ENCODE measurements around the gene PSMD9. TPM values are rescaled to one million over a fixed set of nuclear protein-coding genes. Genes with fewer than 3 reads are reported as not detected.

The PSMD9 gene
- total and polyA plus RNA-seq, 7 donors, result 20.1 to 131 (median 34.0) TPM

DNA sequence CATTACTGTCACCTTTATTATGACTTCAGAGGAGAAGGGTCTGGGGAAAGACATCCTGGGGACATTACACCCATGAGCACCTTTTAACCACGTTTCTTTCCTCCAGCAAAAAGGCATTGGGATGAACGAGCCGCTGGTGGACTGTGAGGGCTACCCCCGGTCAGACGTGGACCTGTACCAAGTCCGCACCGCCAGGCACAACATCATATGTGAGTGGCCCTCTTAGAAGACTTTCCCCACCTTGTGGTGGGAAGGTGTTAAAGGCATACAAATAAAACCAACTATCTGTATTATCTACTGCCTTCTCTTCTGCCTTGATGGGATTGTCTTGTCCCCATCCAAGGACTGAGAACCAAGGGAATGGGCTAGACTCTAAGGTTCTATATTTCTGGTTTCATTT, 6.0 kb downstream of the PSMD9 start:
- 54 to 65% (median 55%) methylated on average over 7 of the region's 7 CpGs for WGBS, 3 donors
- Histone ChIP-seq H3K27ac (no peak overlapping the region), H3K36me3 (ENCODE audit: insufficient read depth in 1 of 2, low read depth in 1 of 2) (peaks cover 7 to 78% of the 10 kb centered on the region in 2 donors), H3K27me3 (ENCODE audit: insufficient read depth in 3 of 3, low read length in 2 of 3) (no peaks in the 10 kb centered on the region), H3K4me1 (peaks cover 25% of the 10 kb centered on the region), H3K4me3 (no peak overlapping the region), H3K9me3 (no peaks in the 10 kb centered on the region)
- peak in 2 of 4 donors; percentile 36 to 54 for ATAC-seq
- intact Hi-C loops (cut with DNase I), result no loop called here
- no peak for DNase-seq
- TF ChIP-seq, protein P1, sequence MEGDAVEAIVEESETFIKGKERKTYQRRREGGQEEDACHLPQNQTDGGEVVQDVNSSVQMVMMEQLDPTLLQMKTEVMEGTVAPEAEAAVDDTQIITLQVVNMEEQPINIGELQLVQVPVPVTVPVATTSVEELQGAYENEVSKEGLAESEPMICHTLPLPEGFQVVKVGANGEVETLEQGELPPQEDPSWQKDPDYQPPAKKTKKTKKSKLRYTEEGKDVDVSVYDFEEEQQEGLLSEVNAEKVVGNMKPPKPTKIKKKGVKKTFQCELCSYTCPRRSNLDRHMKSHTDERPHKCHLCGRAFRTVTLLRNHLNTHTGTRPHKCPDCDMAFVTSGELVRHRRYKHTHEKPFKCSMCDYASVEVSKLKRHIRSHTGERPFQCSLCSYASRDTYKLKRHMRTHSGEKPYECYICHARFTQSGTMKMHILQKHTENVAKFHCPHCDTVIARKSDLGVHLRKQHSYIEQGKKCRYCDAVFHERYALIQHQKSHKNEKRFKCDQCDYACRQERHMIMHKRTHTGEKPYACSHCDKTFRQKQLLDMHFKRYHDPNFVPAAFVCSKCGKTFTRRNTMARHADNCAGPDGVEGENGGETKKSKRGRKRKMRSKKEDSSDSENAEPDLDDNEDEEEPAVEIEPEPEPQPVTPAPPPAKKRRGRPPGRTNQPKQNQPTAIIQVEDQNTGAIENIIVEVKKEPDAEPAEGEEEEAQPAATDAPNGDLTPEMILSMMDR (IDR thresholded peaks at IDR 0.05), result peak; percentile 5

DNA sequence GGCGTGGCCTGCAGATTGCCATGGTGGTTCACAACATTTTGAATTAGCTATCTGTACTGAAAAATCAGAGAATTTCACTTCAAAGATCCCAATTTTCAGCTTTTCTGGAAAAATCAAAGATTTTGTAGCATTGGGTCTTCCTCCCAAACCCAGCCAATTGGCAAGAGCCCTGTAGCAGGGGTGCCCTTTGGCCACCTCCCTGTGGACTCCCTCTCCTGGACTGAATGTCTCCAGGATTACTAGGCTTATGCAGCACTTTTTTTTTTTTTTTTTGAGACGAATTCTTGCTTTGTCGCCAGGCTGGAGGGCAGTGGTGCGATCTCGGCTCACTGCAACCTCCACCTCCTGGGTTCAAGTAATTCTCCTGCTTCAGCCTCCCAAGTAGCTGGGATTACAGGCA, 9.7 kb downstream of the PSMD9 start:
- DNase-seq, result no peak
- peaks cover 13 to 90% of the 10 kb centered on the region in 2 donors for H3K36me3 ChIP-seq (ENCODE audit: insufficient read depth in 1 of 2, low read depth in 1 of 2)
- no peak overlapping the region for H3K4me3 ChIP-seq
- peaks cover 9% of the 10 kb centered on the region for H3K4me1 ChIP-seq
- H3K9me3 ChIP-seq, result no peaks in the 10 kb centered on the region
- WGBS, 3 donors, result 43 to 90% (median 80%) methylated on average over 5 of the region's 5 CpGs
- no peaks in the 10 kb centered on the region for H3K27me3 ChIP-seq (ENCODE audit: insufficient read depth in 3 of 3, low read length in 2 of 3)
- no peak overlapping the region for H3K27ac ChIP-seq
- intact Hi-C loops (cut with DNase I), result no loop called here
- no peak for ATAC-seq
- TF ChIP-seq, protein P1 (IDR thresholded peaks at IDR 0.05), result no peak

DNA sequence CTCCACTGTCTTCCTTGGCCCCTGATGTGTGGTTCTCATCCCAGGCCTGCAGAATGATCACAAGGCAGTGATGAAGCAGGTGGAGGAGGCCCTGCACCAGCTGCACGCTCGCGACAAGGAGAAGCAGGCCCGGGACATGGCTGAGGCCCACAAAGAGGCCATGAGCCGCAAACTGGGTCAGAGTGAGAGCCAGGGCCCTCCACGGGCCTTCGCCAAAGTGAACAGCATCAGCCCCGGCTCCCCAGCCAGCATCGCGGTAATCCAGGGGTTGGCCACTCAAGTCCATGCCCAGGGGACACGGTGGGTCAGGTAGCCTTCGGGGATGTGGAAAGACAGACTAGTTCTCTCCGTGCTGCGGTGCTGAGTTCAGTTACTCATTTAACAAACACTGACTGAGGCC, 11.0 kb downstream of the PSMD9 start:
- DNase-seq, result no peak
- Histone ChIP-seq H3K4me1 (peaks cover under 1% of the 10 kb centered on the region), H3K4me3 (no peak overlapping the region), H3K9me3 (no peaks in the 10 kb centered on the region), H3K27ac (no peak overlapping the region), H3K36me3 (ENCODE audit: insufficient read depth in 1 of 2, low read depth in 1 of 2) (peaks cover 19 to 99% of the 10 kb centered on the region in 2 donors), H3K27me3 (ENCODE audit: insufficient read depth in 3 of 3, low read length in 2 of 3) (no peaks in the 10 kb centered on the region)
- 85 to 94% (median 87%) methylated on average over 14 of the region's 14 CpGs for WGBS, 3 donors
- intact Hi-C loops (cut with DNase I), result no loop called here
- TF ChIP-seq, protein P1 (IDR thresholded peaks at IDR 0.05), result no peak
- ATAC-seq, result peak in 1 of 4 donors; percentile 13

DNA sequence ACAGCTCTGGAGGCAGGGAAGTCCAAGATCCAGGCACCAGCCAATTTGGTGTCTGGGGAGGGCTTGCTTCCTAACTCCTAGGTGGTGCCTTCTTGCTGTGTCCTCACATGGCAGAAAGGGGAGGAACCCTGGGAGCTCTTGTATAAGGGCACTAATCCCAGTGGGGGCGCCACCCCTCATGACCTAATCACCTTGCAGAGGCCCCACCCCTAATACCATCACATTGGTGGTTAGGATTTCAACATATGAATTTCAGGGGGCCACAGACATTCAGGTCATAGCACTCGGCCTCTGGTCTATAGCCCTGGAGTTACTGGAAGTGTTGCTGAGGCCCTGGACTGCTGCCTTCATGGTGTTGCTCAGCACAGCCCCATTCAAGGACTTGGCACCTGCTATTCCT, 14.6 kb downstream of the PSMD9 start:
- H3K4me3 ChIP-seq, result no peak overlapping the region
- TF ChIP-seq, protein P1 (IDR thresholded peaks at IDR 0.05), result no peak
- H3K9me3 ChIP-seq, result no peaks in the 10 kb centered on the region
- no peaks in the 10 kb centered on the region for H3K4me1 ChIP-seq
- no peak overlapping the region for H3K27ac ChIP-seq
- 81 to 93% (median 87%) methylated on average over 2 of the region's 2 CpGs for WGBS, 3 donors
- H3K36me3 ChIP-seq (ENCODE audit: insufficient read depth in 1 of 2, low read depth in 1 of 2), result peaks cover 12 to 97% of the 10 kb centered on the region in 2 donors
- intact Hi-C loops (cut with DNase I), result no loop called here
- peak in 1 of 4 donors; percentile 40 for ATAC-seq
- H3K27me3 ChIP-seq (ENCODE audit: insufficient read depth in 3 of 3, low read length in 2 of 3), result no peaks in the 10 kb centered on the region
- no peak for DNase-seq

DNA sequence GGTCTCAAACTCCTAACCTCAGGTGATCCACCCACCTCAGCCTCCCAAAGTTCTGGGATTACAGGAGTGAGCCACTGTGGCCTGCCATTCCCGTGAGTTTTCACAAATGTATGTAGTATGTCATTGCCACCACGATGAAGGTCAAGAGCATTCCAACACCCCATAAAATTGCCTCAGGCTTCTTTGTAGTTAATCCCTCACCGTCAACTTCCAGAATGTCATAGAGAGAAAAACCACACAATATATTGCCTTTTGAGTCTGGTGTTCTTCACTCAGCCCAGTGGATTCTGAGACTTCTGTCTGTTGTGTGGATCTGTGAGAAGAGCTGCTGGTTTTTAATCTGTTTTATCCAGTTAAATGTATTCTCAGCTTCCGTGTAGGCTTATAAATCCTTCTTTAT, 17.2 kb downstream of the PSMD9 start:
- DNase-seq (no peak), ATAC-seq (no peak)
- Histone ChIP-seq H3K4me1 (no peaks in the 10 kb centered on the region), H3K9me3 (no peaks in the 10 kb centered on the region), H3K27ac (no peak overlapping the region), H3K36me3 (ENCODE audit: insufficient read depth in 1 of 2, low read depth in 1 of 2) (peaks cover 18 to 97% of the 10 kb centered on the region in 2 donors), H3K27me3 (ENCODE audit: insufficient read depth in 3 of 3, low read length in 2 of 3) (no peaks in the 10 kb centered on the region), H3K4me3 (no peak overlapping the region)
- intact Hi-C loops (cut with DNase I), result no loop called here
- 68 to 75% (median 70%) methylated on average over 4 of the region's 4 CpGs for WGBS, 3 donors
- TF ChIP-seq, protein P1 (IDR thresholded peaks at IDR 0.05), result no peak
